NCI-H510A (cell line): ENCODE results near the gene MOB2.

Experiments used
- DNase-seq: peaks from one replicate; lab custom pipeline; 2025; lab: John Stamatoyannopoulos, UW

The MOB2 gene

DNA sequence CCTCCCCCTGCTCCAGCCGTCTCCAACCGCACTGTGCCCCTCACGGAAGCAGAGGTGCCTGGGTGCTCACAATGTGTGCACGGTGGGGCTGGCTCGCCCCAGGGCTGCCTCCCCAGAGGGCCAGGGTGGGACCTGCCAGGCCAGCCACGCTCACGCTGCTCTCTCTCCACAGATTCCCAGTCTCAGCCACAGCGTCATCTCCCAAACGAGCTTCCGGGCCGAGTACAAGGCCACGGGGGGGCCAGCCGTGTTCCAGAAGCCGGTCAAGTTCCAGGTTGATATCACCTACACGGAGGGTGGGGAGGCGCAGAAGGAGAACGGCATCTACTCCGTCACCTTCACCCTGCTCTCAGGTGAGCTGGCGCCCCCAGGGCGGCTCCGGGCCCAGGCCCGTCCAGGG is 30.4 kb downstream of the MOB2 start:
- DNase-seq: no peak

DNA sequence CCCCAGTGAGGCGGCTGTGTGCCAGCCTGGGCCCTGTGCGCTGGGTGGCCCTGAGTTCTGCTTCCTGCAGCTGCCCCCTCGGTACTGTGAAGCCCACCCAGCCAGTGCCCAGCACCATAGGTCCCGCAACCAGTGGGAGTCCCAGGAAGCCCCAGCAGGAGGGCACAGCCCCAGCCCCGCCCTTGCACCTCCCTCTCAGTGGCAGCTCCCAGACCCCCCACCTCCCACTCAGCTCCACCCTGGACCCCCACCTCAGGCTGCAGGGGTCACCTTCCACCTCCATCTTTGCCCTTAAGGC is 30.9 kb downstream of the MOB2 start:
- DNase-seq: no peak

DNA sequence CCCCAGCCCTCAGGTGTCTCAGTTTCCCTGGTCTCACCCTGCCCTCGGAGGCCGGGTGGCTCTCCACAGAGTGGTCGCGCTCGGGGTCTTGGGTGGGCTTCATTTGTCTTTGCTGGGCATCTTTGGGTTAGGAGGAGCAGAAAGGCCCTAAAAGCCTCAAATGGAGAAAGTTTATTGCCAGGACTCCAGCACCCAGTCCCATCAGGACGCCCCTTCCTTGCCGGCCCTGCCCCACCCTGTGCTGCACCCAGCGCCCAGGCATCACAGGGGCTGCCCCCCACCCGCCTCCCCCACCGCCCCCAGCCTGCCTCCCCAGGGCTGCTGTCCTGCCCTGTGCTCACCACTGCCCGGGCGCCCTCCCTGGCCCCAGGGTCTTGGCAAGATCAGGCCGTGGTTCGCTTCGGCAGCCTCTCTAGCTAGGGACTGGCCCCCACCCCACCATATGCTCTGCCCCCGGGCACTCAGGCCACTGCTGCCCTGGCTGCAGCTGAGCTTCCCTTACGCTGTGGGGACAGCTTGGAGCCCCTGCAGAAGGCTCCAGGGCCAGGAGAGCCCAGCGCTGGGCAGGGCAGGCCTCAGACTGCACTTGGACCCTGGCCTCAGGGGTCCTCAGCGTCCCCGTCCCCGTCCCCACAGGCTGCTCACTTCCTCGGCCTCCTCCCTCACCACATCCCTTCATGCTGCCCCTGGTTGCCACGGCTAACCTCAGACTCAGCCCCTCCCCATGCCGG is 31.4 kb downstream of the MOB2 start:
- DNase-seq: no peak

DNA sequence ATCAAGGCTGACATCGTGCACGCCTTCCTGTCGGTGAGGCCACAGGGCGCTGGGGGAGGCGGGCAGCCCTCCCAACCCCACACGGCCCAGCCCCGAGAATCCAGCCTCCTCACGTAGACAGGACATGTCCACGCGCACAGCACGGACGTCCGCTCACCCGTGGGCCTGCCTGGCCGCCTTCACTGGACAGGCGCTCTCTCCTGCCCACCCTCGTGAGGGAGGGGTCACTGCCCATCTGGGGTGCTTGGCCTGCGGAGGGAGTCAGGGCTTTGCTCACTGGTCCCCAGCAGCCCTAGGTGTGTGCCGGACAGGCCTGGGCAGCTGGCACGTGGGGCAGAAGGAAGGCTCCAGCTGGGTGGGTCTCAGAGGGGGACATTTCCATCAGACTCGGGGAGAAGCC is 32.0 kb downstream of the MOB2 start:
- no peak for DNase-seq

DNA sequence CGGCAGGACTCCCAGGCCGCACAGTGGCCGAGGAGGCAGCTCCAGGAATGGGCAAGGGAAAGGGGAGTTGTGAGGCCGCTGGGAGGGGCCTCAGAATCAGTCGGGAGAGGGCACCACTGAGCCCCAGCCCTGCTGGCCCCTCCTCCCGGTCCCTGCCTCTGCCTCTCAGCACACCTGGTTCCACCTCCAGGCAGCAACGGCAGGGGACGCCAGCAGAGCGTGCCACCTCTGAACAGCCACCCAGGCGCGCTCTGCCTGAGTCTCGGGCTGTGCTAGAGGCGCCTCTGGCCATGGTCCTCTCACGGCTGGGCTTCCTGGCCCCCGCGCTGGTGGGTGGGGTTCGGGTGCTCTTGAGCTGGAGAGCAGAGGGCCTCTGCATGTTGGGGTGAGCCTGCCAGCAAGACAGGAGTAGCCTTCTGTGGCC is 33.0 kb downstream of the MOB2 start:
- DNase-seq: peak; percentile 62

DNA sequence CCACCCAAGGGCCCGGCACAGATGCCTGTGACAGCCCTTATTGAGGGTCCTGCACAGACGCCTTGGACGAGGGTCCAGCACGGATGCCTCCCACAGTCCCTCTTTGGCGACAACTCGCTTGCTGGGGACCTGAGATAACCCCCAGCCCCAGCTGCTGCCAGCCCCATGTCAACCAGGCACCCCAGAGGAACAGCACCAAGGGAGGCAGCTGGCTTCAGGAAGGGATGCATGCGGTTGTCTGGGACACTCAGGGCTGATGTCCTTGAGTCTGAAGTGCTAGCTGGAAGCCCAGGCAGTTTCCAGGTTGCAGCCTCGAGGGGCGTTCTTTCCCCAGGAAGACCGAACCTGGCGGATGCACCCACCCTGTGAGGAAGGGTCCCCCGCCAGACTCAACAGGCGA is 33.8 kb downstream of the MOB2 start:
- DNase-seq: no peak

DNA sequence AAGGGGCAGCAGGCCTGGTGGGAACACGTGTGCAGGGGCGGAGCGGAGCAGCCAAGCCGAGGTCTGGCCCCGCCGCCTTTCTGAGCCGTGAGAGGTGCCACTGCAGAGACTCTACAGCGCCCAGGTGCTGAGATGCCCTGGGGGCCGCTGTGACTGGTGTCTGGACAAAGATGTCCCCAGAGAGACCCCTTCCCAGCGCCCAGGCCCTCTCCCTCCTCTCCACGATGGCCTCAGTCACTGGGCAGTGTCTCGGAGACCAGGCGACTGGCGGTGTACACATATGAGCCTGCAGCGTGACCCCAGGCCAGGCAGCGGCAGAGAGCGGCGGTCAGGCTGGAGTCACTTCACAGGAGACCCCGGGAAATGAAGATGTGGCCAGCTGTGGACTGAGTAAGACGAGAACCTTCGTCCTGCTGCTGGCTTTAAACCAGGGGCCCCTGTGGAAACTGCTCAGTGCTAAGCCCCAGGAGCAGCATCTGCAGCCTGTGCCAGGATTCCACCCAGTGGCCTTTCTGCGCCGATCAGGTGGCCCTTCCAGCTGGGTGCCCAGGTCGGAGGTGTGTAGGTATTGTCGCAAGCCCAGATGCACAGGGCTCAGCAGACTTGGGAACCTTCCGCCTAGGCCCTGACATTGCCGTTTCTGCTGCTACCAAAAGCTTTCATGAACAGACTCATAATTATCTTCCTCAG is 34.7 kb downstream of the MOB2 start:
- DNase-seq: no peak

DNA sequence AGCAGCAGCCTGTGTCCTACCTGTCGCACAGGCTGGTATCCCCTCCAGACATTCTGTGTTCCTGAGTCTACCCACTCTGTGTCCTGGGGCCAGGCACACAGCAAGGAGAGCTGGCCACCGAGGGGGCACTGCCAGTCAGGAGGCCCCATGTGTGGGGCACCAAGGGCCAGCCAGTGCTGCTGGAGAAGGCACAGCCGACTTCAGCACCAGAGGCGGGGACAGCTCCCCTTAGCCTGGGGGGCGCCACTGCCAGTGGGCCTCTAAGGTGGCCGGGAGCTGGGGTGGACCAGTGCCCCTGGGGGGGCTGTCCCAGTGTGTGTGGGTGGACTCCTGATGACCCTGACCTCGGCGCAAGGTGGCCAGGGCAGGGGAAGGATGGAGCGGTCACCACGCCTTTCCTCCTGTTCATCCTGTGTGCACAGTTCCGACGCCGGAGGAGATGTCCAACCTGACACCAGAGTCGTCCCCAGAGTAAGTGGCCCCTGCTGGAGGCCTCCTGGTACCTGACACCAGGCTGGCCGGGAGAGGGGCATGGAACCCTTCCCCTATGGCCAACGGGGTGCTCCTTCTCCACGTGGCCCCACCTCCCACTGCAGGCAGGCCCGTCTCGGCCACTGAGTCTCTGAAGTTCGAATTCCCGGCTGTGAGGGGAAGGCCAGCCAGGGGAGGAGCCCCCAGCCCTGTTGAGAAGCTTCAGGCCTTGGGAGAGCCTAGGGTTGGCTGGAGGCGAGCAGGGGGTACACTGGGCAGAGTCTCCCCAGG is 35.4 kb downstream of the MOB2 start:
- DNase-seq: no peak

DNA sequence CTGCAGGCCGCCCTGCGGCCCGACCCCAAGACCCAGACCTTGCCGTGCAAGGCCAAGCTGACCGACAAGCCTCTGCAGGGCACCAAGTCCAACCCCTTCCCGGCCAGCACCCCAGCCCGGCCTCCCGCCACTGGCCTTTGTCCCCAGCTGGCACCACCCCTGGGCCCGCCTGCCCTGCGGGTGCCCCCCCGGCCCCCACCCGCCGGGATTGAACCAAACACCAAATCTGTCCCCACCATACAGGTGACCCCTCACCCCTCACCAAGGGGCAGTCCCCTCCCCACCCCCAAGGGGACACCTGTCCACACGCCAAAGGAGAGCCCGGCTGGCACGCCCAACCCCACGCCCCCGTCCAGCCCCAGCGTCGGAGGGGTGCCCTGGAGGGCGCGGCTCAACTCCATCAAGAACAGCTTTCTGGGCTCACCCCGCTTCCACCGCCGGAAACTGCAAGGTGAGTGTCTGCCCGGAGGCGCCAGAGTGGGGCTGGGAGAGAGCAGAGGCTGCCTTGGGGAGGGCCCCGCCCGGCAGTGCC is 36.2 kb downstream of the MOB2 start:
- no peak for DNase-seq

DNA sequence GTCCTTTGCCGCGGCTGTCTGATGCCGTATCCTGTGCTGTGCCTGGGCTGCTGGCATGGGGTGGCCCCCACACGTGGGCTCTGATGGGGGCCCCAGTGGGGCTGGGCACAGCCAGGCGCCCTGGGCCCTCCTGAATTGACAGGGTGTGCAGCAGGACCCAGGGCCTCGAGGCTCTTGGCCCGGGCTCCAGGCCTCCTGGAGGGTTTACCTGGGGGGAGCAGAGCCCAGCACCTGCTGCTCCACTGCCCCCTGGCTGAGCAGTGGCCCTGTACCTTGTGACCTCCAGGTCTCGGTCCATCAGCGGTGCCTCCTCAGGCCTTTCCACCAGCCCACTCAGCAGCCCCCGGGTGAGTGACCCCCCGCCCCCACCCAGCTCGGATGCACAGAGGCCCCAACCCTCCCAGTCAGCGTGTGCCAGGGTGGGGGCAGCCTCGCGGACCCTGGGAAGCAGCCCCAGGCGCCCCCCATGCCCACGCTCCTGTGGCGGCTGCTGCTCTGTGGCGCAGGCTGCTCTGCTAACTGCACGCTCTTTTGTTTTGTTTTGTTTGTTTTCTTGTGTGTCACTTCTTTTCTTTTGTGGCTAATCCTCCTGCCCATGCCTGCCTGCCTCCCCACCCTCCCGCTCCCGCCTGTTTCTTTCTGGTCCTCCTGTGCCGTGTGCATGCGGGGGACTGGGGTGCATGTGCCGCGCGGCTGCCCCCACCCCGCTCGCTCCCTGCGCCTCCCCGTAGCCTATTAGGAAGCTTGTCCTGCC is 36.9 kb downstream of the MOB2 start:
- no peak for DNase-seq

DNA sequence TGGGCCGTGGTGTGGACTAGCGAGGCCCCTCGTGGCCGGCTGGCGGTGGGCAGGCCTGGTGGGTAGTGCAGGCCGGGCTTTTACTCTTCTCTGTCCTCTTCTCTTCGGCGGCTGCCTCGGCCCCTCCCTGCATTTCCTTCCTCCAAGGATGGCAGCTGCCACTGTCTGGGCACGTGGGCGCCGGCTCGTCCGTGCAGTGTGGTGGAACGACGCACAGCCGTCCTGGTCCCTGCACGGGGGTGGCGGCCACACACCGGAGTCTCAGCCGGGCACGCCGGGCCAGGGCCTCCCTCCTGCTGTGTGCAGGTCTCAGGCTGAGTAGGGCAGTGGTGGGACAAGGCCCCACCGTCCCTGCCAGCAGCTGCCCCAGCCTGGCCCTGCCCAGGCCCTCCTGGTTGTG is 37.7 kb downstream of the MOB2 start:
- DNase-seq: no peak

DNA sequence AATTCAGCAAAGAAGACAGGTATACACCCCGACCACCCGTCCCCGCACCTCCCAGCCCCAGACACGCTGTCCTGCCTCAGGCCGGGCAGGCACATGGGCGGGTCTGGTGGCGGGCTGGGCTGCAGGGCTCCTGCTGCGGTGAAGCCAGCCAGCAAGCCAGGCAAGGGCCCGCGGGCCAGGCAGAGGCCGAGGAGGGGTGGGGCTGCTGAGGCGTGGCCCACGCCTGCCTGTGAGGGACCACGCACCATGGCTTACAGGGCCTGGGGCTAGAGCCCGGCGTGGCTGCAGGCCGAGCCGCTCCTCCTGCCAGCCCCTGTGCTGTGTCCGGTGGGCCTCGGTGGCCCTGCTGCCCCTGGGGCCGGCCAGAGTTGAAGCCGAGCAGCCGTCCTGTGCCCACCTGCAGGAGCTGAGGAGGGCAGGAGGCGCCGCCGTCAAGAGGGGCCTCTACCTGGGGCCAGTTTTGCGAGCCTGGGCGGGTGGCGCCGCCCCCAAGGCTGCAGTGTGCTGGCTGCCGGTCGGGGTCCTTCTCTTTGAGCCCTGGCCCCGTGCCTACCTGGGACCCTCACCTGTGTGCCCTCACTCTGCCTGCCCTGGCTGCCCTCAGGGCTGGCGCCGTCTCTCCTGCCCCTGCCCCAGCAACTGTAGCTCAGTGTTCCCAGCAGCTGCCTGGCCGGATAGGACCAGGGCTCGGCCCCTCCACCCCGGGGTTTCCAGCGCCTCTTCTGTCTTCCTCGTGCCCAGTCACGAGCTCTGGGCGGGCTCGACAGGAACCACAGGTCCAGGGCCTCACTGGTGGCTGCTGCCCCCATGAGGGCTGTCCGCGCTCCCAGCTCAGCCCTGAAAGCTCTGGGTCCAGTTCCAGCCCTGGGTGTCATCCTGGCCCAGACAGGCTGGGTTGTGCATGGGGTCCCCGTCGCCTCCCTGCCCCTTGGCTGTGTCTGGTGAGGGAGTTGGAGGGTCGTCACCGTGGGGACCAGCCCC is 38.4 kb downstream of the MOB2 start:
- no peak for DNase-seq

DNA sequence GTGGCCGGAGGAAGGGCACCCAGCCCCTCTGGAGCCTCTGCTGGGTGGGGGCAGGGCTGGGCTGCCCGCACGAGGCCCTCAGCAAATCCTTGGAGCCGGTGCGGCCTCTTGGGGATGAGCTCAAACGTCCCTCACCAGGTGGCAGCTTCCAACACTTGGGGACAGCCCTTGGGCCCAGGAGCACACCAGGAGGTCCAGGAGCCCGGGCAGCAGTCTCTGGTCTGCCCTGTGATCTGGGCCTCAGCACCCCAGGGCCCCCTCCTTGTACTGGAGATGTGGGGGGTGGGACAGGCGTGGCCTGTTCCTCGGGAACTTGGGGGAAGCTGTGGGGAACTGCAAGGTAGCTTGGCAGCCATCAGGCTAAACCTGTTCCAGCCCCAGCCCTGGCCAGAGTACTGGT is 40.0 kb downstream of the MOB2 start:
- no peak for DNase-seq

DNA sequence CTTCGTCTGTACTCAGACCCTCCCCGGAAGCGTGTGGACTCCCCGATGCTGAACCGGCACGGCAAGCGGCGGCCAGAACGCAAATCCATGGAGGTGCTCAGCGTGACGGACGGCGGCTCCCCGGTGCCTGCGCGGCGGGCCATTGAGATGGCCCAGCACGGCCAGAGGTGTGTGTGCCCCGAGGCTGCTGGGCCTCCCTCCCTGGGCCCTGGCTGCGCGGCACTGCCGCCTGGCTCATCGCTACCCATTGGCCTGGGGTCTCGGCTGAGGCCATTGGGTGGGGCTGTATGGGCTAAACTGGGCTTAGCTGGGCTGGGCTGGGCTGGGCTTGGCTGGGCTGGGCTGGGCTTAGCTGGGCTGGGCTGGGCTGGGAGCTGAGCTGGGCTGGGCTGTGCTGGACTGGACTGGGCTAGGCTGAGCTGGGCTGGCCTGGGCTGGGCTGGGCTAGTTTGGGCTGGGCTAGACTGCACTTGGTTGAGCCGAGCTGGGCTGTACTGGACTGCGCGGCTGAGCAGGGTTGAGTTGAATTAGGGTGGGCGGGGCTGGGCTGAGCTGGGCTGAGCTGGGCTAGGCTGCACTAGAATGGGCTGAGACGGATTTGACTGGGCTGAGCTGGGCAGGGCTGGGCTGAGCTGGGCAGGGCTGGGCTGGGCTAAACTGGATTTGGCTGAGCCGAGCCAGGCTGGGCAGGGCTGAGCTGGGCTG is 40.7 kb downstream of the MOB2 start:
- DNase-seq: no peak

DNA sequence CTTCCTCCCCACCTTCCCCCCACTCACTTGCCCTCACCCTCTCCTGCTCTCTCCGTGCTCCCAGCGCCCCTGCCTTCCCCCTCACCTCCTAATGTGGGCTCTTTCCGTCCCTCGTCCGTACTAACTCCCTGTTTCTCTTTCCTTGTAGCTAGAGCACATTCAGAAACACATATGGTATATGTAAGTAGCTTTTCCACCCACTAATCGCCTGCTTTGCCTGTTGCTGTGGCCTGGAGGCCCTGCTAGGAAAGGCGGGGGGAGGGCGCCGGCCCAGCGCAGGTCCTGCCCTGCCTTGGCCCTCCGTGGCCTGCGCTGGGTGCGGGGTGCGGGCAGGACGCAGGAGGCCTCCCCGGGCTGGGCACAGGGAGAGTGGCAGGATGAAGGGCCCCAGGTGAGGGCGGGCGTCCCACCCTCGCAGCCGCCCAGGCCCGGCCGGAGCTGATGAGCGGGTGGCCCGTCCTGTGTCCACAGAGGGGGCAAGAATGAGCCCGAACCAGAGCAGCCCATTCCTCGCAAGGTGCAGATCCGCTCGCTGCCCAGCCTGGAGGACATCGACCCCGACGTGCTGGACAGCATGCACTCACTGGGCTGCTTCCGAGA is 41.7 kb downstream of the MOB2 start:
- no peak for DNase-seq

DNA sequence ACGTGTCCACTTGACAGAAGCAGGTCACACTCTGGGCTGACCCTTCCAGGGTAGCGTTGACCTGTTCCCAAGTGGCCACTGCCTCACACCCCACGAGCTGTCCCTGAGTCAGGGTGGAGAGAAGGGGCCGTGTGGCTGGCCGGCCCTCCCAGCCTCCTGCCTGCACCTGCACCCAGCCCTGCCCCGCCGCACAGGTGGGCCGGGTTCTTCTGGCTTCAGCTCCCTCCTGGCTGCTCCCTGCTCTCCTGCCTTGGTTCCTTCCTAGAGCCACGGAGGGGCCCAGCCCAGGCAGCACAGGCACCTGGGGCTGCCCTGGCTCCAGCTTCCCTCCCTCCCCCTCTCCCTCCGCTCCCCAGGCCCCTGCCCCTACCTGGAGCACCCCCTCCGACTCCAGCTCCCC is 42.3 kb downstream of the MOB2 start:
- no peak for DNase-seq

DNA sequence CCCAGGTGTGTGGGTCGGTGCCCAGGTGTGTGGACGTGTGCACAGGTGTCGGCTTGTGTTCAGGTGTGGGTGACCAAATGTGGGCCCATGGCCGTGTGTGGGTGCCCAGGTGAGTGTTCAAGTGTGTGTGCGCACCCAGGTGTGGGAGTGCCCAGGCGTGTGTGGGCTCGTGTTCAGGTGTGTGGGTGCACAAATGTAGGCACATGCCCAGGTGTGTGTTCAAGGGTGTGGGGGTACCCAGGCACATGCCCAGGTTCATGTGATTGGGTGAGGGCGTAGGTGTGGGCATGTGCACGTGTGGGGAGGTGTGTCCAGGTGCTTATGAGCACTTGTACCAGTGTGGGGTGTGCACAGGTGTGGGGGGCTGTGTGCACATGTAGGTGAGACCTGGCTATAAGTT is 42.8 kb downstream of the MOB2 start:
- no peak for DNase-seq

DNA sequence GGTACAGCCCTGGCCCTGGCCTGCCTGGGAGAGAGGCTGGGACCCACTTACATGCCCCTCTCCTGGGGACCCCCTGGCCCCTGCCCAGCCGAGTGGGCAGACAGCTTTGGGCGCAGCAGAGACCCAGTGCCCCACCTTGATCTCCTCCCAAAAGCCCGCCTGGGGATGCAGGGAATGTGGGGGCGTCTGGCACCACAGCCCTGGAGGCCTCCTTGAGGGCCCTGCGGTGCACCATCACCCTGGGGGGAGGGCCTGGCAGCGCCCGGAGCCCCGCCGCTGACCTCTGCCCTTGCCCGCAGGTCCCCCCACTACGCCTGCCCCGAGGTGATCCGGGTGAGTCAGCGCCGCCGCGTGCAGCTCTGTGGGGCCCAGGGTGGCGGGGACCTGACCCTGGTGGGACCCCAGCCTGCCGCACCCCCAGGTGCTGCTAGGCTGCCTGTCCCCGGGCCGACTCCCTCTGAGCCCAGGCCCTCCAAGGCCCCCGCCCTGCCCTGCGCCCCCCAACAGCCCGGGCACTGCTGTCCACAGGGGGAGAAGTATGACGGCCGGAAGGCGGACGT is 43.7 kb downstream of the MOB2 start:
- no peak for DNase-seq

DNA sequence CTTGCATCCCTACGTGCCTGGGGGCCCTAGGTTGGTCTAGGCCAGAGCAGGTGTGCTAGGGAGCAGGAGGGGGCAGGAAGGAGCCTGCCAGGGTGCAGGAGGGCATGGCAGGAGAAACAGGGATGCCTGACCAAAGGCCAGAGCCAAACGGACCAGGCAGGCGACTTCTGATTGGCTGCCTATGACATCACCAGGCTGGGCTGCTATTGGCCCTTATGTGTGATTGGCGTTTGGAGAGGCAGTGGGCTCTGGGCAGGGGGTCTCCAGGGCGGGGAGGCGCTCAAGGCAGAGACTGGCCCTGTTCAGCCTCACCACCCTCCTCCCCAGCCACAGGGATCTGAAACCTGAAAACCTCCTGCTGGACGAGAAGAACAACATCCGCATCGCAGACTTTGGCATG is 44.4 kb downstream of the MOB2 start:
- DNase-seq: no peak

DNA sequence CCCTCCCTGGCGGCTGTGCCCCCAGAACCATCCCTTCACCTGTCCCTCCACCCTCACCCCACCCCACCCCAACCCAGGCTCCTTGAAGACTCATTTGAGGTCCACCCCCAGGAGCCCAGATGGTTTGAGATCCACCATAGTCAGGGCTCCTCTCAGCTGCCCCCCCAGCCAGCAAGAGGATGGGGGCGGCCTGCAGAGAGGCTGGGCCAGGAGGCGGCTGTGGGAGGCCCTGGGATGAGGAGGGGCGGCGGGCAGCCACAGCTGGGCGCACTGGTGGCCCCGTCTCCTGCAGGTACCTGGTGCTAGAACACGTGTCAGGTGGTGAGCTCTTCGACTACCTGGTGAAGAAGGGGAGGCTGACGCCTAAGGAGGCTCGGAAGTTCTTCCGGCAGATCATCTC is 46.1 kb downstream of the MOB2 start:
- no peak for DNase-seq
